Endometrial microvascular endothelial cells (primary cell): ENCODE data around the gene KIRREL1. TPM values are rescaled to one million over a fixed set of nuclear protein-coding genes. Genes with fewer than 3 reads are reported as not detected.

ENCODE experiments used
- in situ Hi-C: cut with HindIII; loops from 2 replicates; pipeline ENCODE4 v1.10.0; 2017; ENCODE audit warnings: low sequenced_read_pairs, low pct_unique_long_range_greater_than_20kb; ENCODE audit errors: inconsistent ontology term
- total RNA-seq: library from RNA; depleted of rRNA; stranded (reverse); fragments of >200 nt; gene quantifications from one replicate; pipeline ENCODE4 v1.2.3, GENCODE V29; 2015; ENCODE audit errors: inconsistent ontology term

The KIRREL1 gene
- total RNA-seq: 41.8 TPM

GRCh38 chr1:157993147-157993917, at the start of gene KIRREL1:
Gene KIRREL1 (plus strand): TSS chr1:157993645. CDS start chr1:157993677, 32 bp downstream.
- in situ Hi-C loops: no loop called here

GRCh38 chr1:157944663-157945280, 48.7 kb upstream of the KIRREL1 start:
- in situ Hi-C loops: no loop called here

GRCh38 chr1:157948312-157949073, 45.0 kb upstream of the KIRREL1 start:
- in situ Hi-C loops: no loop called here

GRCh38 chr1:157949074-157949354, 44.4 kb upstream of the KIRREL1 start:
- in situ Hi-C loops: no loop called here

GRCh38 chr1:157951230-157951629, 42.2 kb upstream of the KIRREL1 start:
- in situ Hi-C loops: no loop called here

- in situ Hi-C loops: no loop called here
These were observed 40.8 kb upstream of the KIRREL1 start for GRCh38 chr1:157952601-157953000.

GRCh38 chr1:157955221-157955620, 38.2 kb upstream of the KIRREL1 start:
- in situ Hi-C loops: no loop called here

- in situ Hi-C loops: no loop called here
These were observed 37.6 kb upstream of the KIRREL1 start for GRCh38 chr1:157955857-157956256.

- in situ Hi-C loops: no loop called here
These were observed 36.7 kb upstream of the KIRREL1 start for GRCh38 chr1:157956732-157957131.

GRCh38 chr1:157958263-157958662, 35.2 kb upstream of the KIRREL1 start:
- in situ Hi-C loops: no loop called here

GRCh38 chr1:157959750-157960149, 33.7 kb upstream of the KIRREL1 start:
- in situ Hi-C loops: no loop called here

GRCh38 chr1:157960773-157961172, 32.7 kb upstream of the KIRREL1 start:
- in situ Hi-C loops: no loop called here

- in situ Hi-C loops: no loop called here
These were observed 31.4 kb upstream of the KIRREL1 start for GRCh38 chr1:157961805-157962762.

- in situ Hi-C loops: no loop called here
These were observed 29.7 kb upstream of the KIRREL1 start for GRCh38 chr1:157963713-157964112.

GRCh38 chr1:157965584-157965983, 27.9 kb upstream of the KIRREL1 start:
- in situ Hi-C loops: no loop called here

- in situ Hi-C loops: no loop called here
These were observed 27.4 kb upstream of the KIRREL1 start for GRCh38 chr1:157966031-157966537.

GRCh38 chr1:157967205-157967604, 26.2 kb upstream of the KIRREL1 start:
- in situ Hi-C loops: no loop called here

- in situ Hi-C loops: no loop called here
These were observed 24.9 kb upstream of the KIRREL1 start for GRCh38 chr1:157968508-157968907.

- in situ Hi-C loops: no loop called here
These were observed 24.5 kb upstream of the KIRREL1 start for GRCh38 chr1:157968946-157969345.
